A549 (cell line): ENCODE measurements around the gene ATP10D. TPM values are rescaled to one million over a fixed set of nuclear protein-coding genes. Genes with fewer than 3 reads are reported as not detected.

ENCODE experiments used
- ATAC-seq, 2 experiments: fragments of 200-7000 bp in 1 of 2; fragments of >200 bp in 1 of 2; cut with Nextera tagmentation in 1 of 2; cut with Tn5 transposase in 1 of 2; 3 replicates each; pipeline versions ENCODE4 v1.8.0 to v1.9.1; 2018 to 2020; ENCODE audit warnings: mild to moderate bottlenecking in 1 of 2, moderate library complexity in 1 of 2
- CTCF ChIA-PET: fragments of 300-600 bp; sonication (Branson Sonifier 250); formaldehyde crosslinking; extraction: SDS; loops from one replicate; lab custom pipeline; 2021; ENCODE audit warnings: antibody characterized with exemption, inconsistent platforms; lab: Yijun Ruan, JAX
- POLR2A ChIA-PET: fragments of 350-600 bp; formaldehyde crosslinking; extraction: SDS; loops from one replicate; lab custom pipeline; 2021; ENCODE audit warnings: antibody characterized with exemption, inconsistent platforms; lab: Yijun Ruan, JAX
- DNase-seq, 2 experiments: peaks; one replicate each; pipeline versions ENCODE4 v3.0.0 to v3.0.0-alpha.2; 2011 to 2016; ENCODE audit warnings: low read depth in 1 of 2, low spot score in 1 of 2
- FAIRE-seq: peaks from 2 replicates; lab custom pipeline; 2011; peaks lifted over from hg19 to GRCh38; lab: Jason Lieb, UNC
- H3K27ac ChIP-seq, 2 experiments: fragments of >200 bp; sonication (Bioruptor Twin); formaldehyde crosslinking; 3 replicates each; pipeline ENCODE4 v1.5.1; 2016 to 2017
- H3K4me1 ChIP-seq: fragments of >200 bp; sonication (Bioruptor Twin); formaldehyde crosslinking; 3 replicates; pipeline ENCODE4 v1.6.1; 2016
- H3K4me2 ChIP-seq: fragments of >200 bp; sonication (Bioruptor Twin); formaldehyde crosslinking; 3 replicates; pipeline ENCODE4 v1.6.1; 2016
- H3K4me3 ChIP-seq: fragments of >200 bp; sonication (Bioruptor Twin); formaldehyde crosslinking; 3 replicates; pipeline ENCODE4 v1.5.1; 2016
- H3K9me3 ChIP-seq: fragments of >200 bp; sonication (Bioruptor Twin); formaldehyde crosslinking; 3 replicates; pipeline ENCODE4 v1.6.1; 2016
- CBX8 ChIP-seq: fragments of 200-600 bp; sonication (generic); IDR thresholded peaks from 2 replicates; pipeline ENCODE4 v1.6.1; 2016
- CHD4 ChIP-seq: fragments of 200-600 bp; sonication (generic); IDR thresholded peaks from 2 replicates; pipeline ENCODE4 v1.6.1; 2016; ENCODE audit warnings: antibody characterized with exemption, mild to moderate bottlenecking, borderline replicate concordance
- EHMT2 ChIP-seq: fragments of 200-600 bp; sonication (generic); IDR thresholded peaks from 2 replicates; pipeline ENCODE4 v1.6.1; 2016; ENCODE audit warnings: antibody characterized with exemption, low read depth, mild to moderate bottlenecking, moderate library complexity
- EP300 ChIP-seq, 2 experiments: fragments of >200 bp; sonication (Bioruptor Twin); formaldehyde crosslinking; IDR thresholded peaks; 2 replicates in 1 of 2; 3 replicates in 1 of 2; pipeline ENCODE4 v1.6.1; 2016 to 2017
- FOXS1 ChIP-seq: fragments of 250-450 bp; sonication (Bioruptor Pico); IDR thresholded peaks from 2 replicates; pipeline ENCODE4 v1.5.0; 2020; ENCODE audit warnings: mild to moderate bottlenecking, moderate library complexity
- GATA3 ChIP-seq: IDR thresholded peaks from 2 replicates; pipeline ENCODE4 v1.6.1; 2012; ENCODE audit warnings: borderline replicate concordance
- HDAC2 ChIP-seq: fragments of 200-600 bp; sonication (generic); IDR thresholded peaks from 2 replicates; pipeline ENCODE4 v1.6.1; 2016
- HES2 ChIP-seq: fragments of >200 bp; sonication (Bioruptor Twin); formaldehyde crosslinking; IDR thresholded peaks from 2 replicates; pipeline ENCODE4 v1.6.1; 2016
- HEYL ChIP-seq: fragments of 250-450 bp; sonication (Bioruptor Pico); IDR thresholded peaks from 2 replicates; pipeline ENCODE4 v1.8.0; 2021; ENCODE audit warnings: mild to moderate bottlenecking, moderate library complexity
- HMGXB4 ChIP-seq: fragments of 250-450 bp; sonication (Bioruptor Pico); IDR thresholded peaks from 2 replicates; pipeline ENCODE4 v1.5.0; 2021; ENCODE audit warnings: mild to moderate bottlenecking, moderate library complexity, borderline replicate concordance
- HOXB13 ChIP-seq: fragments of 250-450 bp; sonication (Bioruptor Pico); IDR thresholded peaks from 2 replicates; pipeline ENCODE4 v1.5.0; 2020; ENCODE audit warnings: low read depth, mild to moderate bottlenecking, moderate library complexity
- KDM1A ChIP-seq: fragments of 200-600 bp; sonication (generic); IDR thresholded peaks from 2 replicates; pipeline ENCODE4 v1.6.1; 2016; ENCODE audit warnings: low read depth, mild to moderate bottlenecking
- MAX ChIP-seq: IDR thresholded peaks from 2 replicates; pipeline ENCODE4 v1.6.1; 2012
- POLR2AphosphoS2 ChIP-seq: conservative IDR thresholded peaks from 2 replicates; pipeline ENCODE4 v1.6.1; 2012; ENCODE audit warnings: low read length, improper control_type of control experiment, inconsistent platforms
- RAD21 ChIP-seq, 2 experiments: fragments of >200 bp in 1 of 2; sonication (Bioruptor Twin) in 1 of 2; formaldehyde crosslinking in 1 of 2; IDR thresholded peaks in 1 of 2; conservative IDR thresholded peaks in 1 of 2; 2 replicates in 1 of 2; 3 replicates in 1 of 2; pipeline ENCODE4 v1.6.1; 2012 to 2018; ENCODE audit warnings: inconsistent platforms in 1 of 2
- REST ChIP-seq: fragments of 200-600 bp; sonication (generic); IDR thresholded peaks from 2 replicates; pipeline ENCODE4 v1.6.1; 2016; ENCODE audit warnings: antibody characterized with exemption, mild to moderate bottlenecking, moderate library complexity
- RFX5 ChIP-seq: fragments of 450-650 bp; IDR thresholded peaks from 2 replicates; pipeline ENCODE4 v1.7.1; 2014; ENCODE audit warnings: antibody characterized with exemption, mild to moderate bottlenecking, moderate library complexity
- RNF2 ChIP-seq: fragments of 200-600 bp; sonication (generic); IDR thresholded peaks from 2 replicates; pipeline ENCODE4 v1.6.1; 2016; ENCODE audit warnings: low read depth, mild to moderate bottlenecking, antibody characterized with exemption, moderate library complexity, borderline replicate concordance
- SMC3 ChIP-seq: fragments of >200 bp; sonication (Bioruptor Twin); formaldehyde crosslinking; IDR thresholded peaks from 3 replicates; pipeline ENCODE4 v1.6.1; 2018; ENCODE audit warnings: inconsistent platforms
- ZC3H11A ChIP-seq: fragments of 450-650 bp; IDR thresholded peaks from 2 replicates; pipeline ENCODE4 v1.6.1; 2014; ENCODE audit warnings: antibody characterized with exemption, mild to moderate bottlenecking
- ZFP36 ChIP-seq: fragments of 450-650 bp; IDR thresholded peaks from 2 replicates; pipeline ENCODE4 v1.6.1; 2014; ENCODE audit warnings: borderline replicate concordance; ENCODE audit not compliant: partially characterized antibody
- WGBS: methylation state at CpG from one replicate; pipeline ENCODE4 v1.1.6; 2017; ENCODE audit errors: missing lambda C conversion rate; 5-methylcytosine and 5-hydroxymethylcytosine counted together
- polyA plus RNA-seq, 4 experiments: library from polyadenylated mRNA; depleted of rRNA in 3 of 4; stranded (reverse); fragments of >200 nt; fragmentation: RNase III in 1 of 4; extraction: RNeasy Plus Mini Kit Qiagen cat#74134 plus additional on column Dnase treatment in 1 of 4; gene quantifications; 2 replicates in 3 of 4; 3 replicates in 1 of 4; pipeline ENCODE4 v1.2.3, GENCODE V29; 2011 to 2017

ATP10D gene
- polyA plus RNA-seq, 2 of the 4 experiments (the other 2 are of a cell fraction), result 2.7 to 6.8 TPM

GRCh38 chr4:47494124-47494430 lies 9.0 kb downstream of the ATP10D start:
- no peak for ATAC-seq
- FAIRE-seq, result no peak
- Histone ChIP-seq H3K4me2 (no peak overlapping the region), H3K9me3 (no peaks in the 10 kb centered on the region), H3K4me1 (no peaks in the 10 kb centered on the region), H3K27ac (no peak overlapping the region), H3K4me3 (no peak overlapping the region)
- 71% methylated on average over 4 of the region's 4 CpGs for WGBS
- DNase-seq, result no peak
- no peak for TF ChIP-seq RFX5
- TF ChIP-seq HMGXB4, result no peak
- no peak for TF ChIP-seq HDAC2
- no peak for TF ChIP-seq ZC3H11A
- TF ChIP-seq RAD21 (conservative IDR thresholded peaks at IDR 0.05 in 1 of 2, IDR thresholded peaks at IDR 0.05 in 1 of 2), result no peak
- POLR2A ChIA-PET, result no interaction called here
- CTCF ChIA-PET, result interaction anchor here (1.6 kb wide), 1 partner anchor 71 kb away, joined by 4 read pairs; no protein-coding TSS in a partner anchor

- no peaks in the 10 kb centered on the region for H3K9me3 ChIP-seq
- no peak for ATAC-seq
- TF ChIP-seq EHMT2, result no peak
- TF ChIP-seq HEYL (CRISPR knock-in tag), result no peak
- TF ChIP-seq CHD4, result no peak
- TF ChIP-seq MAX, result no peak
- no peak for TF ChIP-seq HDAC2
- TF ChIP-seq RNF2, result no peak
- no peak for TF ChIP-seq RFX5
- no peak for TF ChIP-seq REST
- no peak for FAIRE-seq
- H3K4me2 ChIP-seq, result no peak overlapping the region
- ChIA-PET CTCF (interaction anchor here (0.6 kb wide), 1 partner anchor 437 kb away, joined by 3 read pairs; no protein-coding TSS in a partner anchor), POLR2A (no interaction called here)
- no peak overlapping the region for H3K4me3 ChIP-seq
- DNase-seq, result no peak
- 70% methylated on average over 6 of the region's 6 CpGs for WGBS
- no peaks in the 10 kb centered on the region for H3K4me1 ChIP-seq
- no peak overlapping the region for H3K27ac ChIP-seq
Observed at GRCh38 chr4:47498899-47499298, 13.8 kb downstream of the ATP10D start.

- CTCF ChIA-PET, result no interaction called here
- Histone ChIP-seq H3K4me3 (no peak overlapping the region), H3K4me2 (no peak overlapping the region), H3K9me3 (no peaks in the 10 kb centered on the region), H3K27ac (no peak overlapping the region), H3K4me1 (no peaks in the 10 kb centered on the region)
- ATAC-seq, result no peak
- FAIRE-seq, result no peak
- DNase-seq, result no peak
- POLR2A ChIA-PET, result no interaction called here
- TF ChIP-seq RNF2 (no peak), KDM1A (no peak), EP300 (IDR thresholded peaks at IDR 0.05) (no peak), POLR2AphosphoS2 (no peak)
- 68% methylated on average over 2 of the region's 2 CpGs for WGBS
Observed at GRCh38 chr4:47499700-47500099, 14.6 kb downstream of the ATP10D start.

- Histone ChIP-seq H3K4me3 (no peak overlapping the region), H3K27ac (no peak overlapping the region), H3K9me3 (no peaks in the 10 kb centered on the region), H3K4me2 (no peak overlapping the region), H3K4me1 (no peaks in the 10 kb centered on the region)
- FAIRE-seq (no peak), DNase-seq (no peak), ATAC-seq (no peak)
- TF ChIP-seq SMC3 (no peak), GATA3 (no peak), CBX8 (no peak), HOXB13 (no peak), EHMT2 (no peak), ZFP36 (no peak), FOXS1 (CRISPR knock-in tag) (no peak), HES2 (no peak)
- ChIA-PET CTCF (interaction anchor here (1.3 kb wide), 1 partner anchor 64 kb away, joined by 4 read pairs; no protein-coding TSS in a partner anchor), POLR2A (no interaction called here)
- 48% methylated on average over 3 of the region's 3 CpGs for WGBS
Observed at GRCh38 chr4:47500776-47501175, 15.7 kb downstream of the ATP10D start.
